ENCODE data around the gene H2BW2. TPM values are rescaled to one million over a fixed set of nuclear protein-coding genes. Genes with fewer than 3 reads are reported as not detected.

Gene H2BW2
- 0.15 to 0.50 TPM in 2 of 3 replicates, not detected in the other for total RNA-seq (2021)
- percentile 30 among the genes with signal in this experiment for Bru-seq, nascent RNA
- long read RNA-seq, experiment 1 = 0 reads
- long read RNA-seq, experiment 2 = 0 reads
- long read RNA-seq, experiment 3 = 0 reads

GRCh38 chrX:104039689-104040505, at the start of gene H2BW2:
TSS of gene H2BW2 (plus strand) at chrX:104039956. CDS start at chrX:104039995, 39 bp downstream.
- H3K4me1 Mint-ChIP-seq = peaks cover 9% of the 10 kb centered on the region
- no peaks in the 10 kb centered on the region for H3K36me3 Mint-ChIP-seq
- no peak for DNase-seq (ENCODE audit: low spot score)
- H3K9me3 Mint-ChIP-seq = 0 out of 2 replicates have a peak, but pooled peaks cover 3% of the 10 kb centered on the region
- ATAC-seq = no peak
- no peak within 1 kb of the TSS for H3K27ac Mint-ChIP-seq
- no peak for TF ChIP-seq CREB1 (CRISPR knock-in tag; IDR thresholded peaks at IDR 0.05)
- no peak for TF ChIP-seq ZBTB43 (CRISPR knock-in tag; IDR thresholded peaks at IDR 0.05)
- no peak for TF ChIP-seq OVOL2 (CRISPR knock-in tag; IDR thresholded peaks at IDR 0.05; ENCODE audit: borderline replicate concordance)
- no peak for TF ChIP-seq FOXJ3 (CRISPR knock-in tag; IDR thresholded peaks at IDR 0.05; ENCODE audit: borderline replicate concordance)
- TF ChIP-seq ETV6 (CRISPR knock-in tag; IDR thresholded peaks at IDR 0.05) = no peak
- CTCF ChIA-PET = no interaction called here
- H3K4me3 Mint-ChIP-seq = no peak within 1 kb of the TSS
- POLR2A ChIA-PET = interaction anchor here (0.6 kb wide), 1 partner anchor 78 kb away, joined by 3 read pairs; no protein-coding TSS in a partner anchor
- H3K27me3 Mint-ChIP-seq (ENCODE audit: low read depth) = peaks cover 3% of the 10 kb centered on the region

GRCh38 chrX:103999234-103999633, 40.5 kb upstream of the H2BW2 start:
- TF ChIP-seq ZNF671 (CRISPR knock-in tag; IDR thresholded peaks at IDR 0.05) = no peak
- TF ChIP-seq GRHL2 (CRISPR knock-in tag; IDR thresholded peaks at IDR 0.05; ENCODE audit: insufficient replicate concordance, severe bottlenecking) = no peak
- no peak for TF ChIP-seq ATF3 (CRISPR knock-in tag; conservative IDR thresholded peaks at IDR 0.05)
- TF ChIP-seq FOXP4 (CRISPR knock-in tag; IDR thresholded peaks at IDR 0.05) = no peak
- Mint-ChIP-seq H3K4me1 (peaks cover 3% of the 10 kb centered on the region; the same call in 1 of the 2 replicates), H3K9me3 (no peaks in the 10 kb centered on the region), H3K27ac (no peak overlapping the region), H3K36me3 (no peaks in the 10 kb centered on the region), H3K27me3 (ENCODE audit: low read depth) (no peaks in the 10 kb centered on the region; the same call in none of the 2 replicates), H3K4me3 (no peak overlapping the region)
- ChIA-PET CTCF (no interaction called here), POLR2A (no interaction called here)
- no peak for DNase-seq (ENCODE audit: low spot score)
- ATAC-seq = no peak

- H3K9me3 Mint-ChIP-seq = no peaks in the 10 kb centered on the region
- H3K27me3 Mint-ChIP-seq (ENCODE audit: low read depth) = no peaks in the 10 kb centered on the region; the same call in 1 of the 2 replicates
- no peak for DNase-seq (ENCODE audit: low spot score)
- no peaks in the 10 kb centered on the region for H3K4me1 Mint-ChIP-seq
- no peak for ATAC-seq
- no peak for TF ChIP-seq EMX1 (CRISPR knock-in tag; IDR thresholded peaks at IDR 0.05)
- TF ChIP-seq NFE2L1 (CRISPR knock-in tag; IDR thresholded peaks at IDR 0.05) = no peak
- no peak for TF ChIP-seq STAT6 (CRISPR knock-in tag; conservative IDR thresholded peaks at IDR 0.05; ENCODE audit: low read depth)
- no peak for TF ChIP-seq ARID4B (CRISPR knock-in tag; IDR thresholded peaks at IDR 0.05; ENCODE audit: borderline replicate concordance)
- no peak for TF ChIP-seq USF1 (CRISPR knock-in tag; IDR thresholded peaks at IDR 0.05)
- TF ChIP-seq NFYB (CRISPR knock-in tag; conservative IDR thresholded peaks at IDR 0.05; ENCODE audit: low read depth) = no peak
- TF ChIP-seq E2F1 (CRISPR knock-in tag; IDR thresholded peaks at IDR 0.05) = no peak
- TF ChIP-seq TP53 (CRISPR knock-in tag; IDR thresholded peaks at IDR 0.05) = no peak
- TF ChIP-seq CREM (CRISPR knock-in tag; IDR thresholded peaks at IDR 0.05) = no peak
- POLR2A ChIA-PET = no interaction called here
- no peaks in the 10 kb centered on the region for H3K36me3 Mint-ChIP-seq
- CTCF ChIA-PET = no interaction called here
- H3K4me3 Mint-ChIP-seq = no peak overlapping the region
- no peak overlapping the region for H3K27ac Mint-ChIP-seq
Observed at GRCh38 chrX:104008831-104009230, 30.9 kb upstream of the H2BW2 start.

Data from WTC11 (cell line).